ENCODE data around the gene PABPC4L.
A peak's percentile ranks its signal among the peaks of the same experiment; 100 is the strongest.
"Not testable (repeated sequence)": the region's sequence is repeated elsewhere in the genome, so short reads cannot be mapped to it uniquely, and the experiment has no call there.

The PABPC4L gene

DNA sequence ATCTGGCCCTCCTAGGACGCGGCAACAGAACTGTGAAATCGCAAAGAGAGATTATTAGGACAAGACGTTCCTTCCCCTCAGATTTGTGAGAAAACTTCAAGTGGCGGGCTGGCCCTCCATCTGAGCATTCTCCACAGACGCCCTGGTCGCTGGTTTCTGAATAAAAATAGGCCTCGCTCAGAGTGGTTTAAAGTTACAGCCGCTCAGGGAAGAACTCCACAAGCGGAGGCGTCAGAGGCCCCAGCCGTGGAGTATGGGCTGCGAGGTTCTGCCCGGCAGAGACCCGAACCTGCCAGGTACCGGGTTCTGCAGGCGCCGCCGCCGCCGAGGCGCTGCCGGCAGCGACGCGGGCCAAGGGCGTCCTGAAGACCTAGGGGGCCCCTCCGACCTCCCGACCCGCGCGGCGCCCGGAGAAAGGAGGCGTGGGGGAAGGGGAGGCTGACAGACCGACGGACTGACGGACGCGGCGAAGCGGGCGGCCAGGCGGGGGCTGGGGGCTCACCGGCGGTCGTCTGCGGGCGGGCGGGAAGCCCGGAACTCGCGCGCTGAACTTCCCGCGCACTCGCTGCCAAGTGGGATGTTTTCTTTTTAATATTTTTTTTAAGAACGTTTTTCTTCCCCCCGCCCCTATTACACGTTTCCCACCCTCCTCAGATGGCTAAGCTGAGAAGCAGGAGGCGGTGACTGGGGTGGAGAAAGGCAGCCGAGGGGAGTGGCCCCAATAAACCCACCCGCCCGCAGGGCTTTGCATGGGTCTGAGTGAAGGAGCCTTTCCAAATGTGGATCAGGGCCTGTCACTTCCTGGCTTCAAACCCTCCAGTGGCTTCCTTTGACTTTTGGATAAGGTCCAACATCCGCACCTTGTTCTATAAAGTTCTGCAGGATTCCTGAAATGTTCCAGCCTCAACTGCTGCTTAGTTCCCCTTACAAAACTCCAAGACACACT is at the start of gene PABPC4L:
TSS of gene PABPC4L (minus strand) at position 574 of the 946 bp plus-strand sequence. CDS start 770 bp downstream, outside the sequence.
- H3K36me3 ChIP-seq (ENCODE audit: insufficient read depth, low read depth, low read length), result no peaks in the 10 kb centered on the region
- H3K4me3 ChIP-seq (ENCODE audit: low read length), result peak within 1 kb of the TSS; percentile 59; the same call in 1 of the 2 replicates
- no peak within 1 kb of the TSS for H3K27ac ChIP-seq (ENCODE audit: low read length)
- H3K9ac ChIP-seq (ENCODE audit: low read depth, low read length), result peak within 1 kb of the TSS; percentile 63; the same call in 1 of the 2 replicates
- H3K4me1 ChIP-seq (ENCODE audit: insufficient read depth, low read length), result peaks cover 4% of the 10 kb centered on the region; the same call in 1 of the 2 replicates
- peaks cover 10% of the 10 kb centered on the region for H3K9me3 ChIP-seq (ENCODE audit: insufficient read depth, low read depth, low read length)
- peaks cover 11% of the 10 kb centered on the region; the same call in 1 of the 2 replicates for H3K27me3 ChIP-seq (ENCODE audit: insufficient read depth, low read length)

DNA sequence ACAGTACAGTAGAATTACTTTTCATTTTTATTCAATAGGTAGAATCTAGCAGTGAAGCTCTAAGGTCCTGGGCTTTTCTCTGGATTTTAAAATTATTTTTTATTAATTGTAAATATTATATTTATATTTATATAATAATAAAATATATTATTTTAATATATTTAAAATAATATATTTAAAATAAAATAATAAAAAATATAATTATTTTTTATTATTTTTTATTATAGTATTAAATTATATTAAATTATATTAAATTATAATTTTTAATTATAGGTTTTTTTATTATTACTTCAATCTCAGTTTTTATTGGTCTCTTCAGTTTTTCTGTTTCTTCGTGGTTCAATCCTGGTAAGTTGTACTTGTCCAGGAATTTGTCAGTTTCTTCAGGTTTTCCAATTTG is 49.7 kb upstream of the PABPC4L start:
- no peak overlapping the region for H3K27ac ChIP-seq (ENCODE audit: low read length)
- H3K36me3 ChIP-seq (ENCODE audit: insufficient read depth, low read depth, low read length), result no peaks in the 10 kb centered on the region
- no peaks in the 10 kb centered on the region for H3K9me3 ChIP-seq (ENCODE audit: insufficient read depth, low read depth, low read length)
- no peak overlapping the region for H3K9ac ChIP-seq (ENCODE audit: low read depth, low read length)
- H3K4me3 ChIP-seq (ENCODE audit: low read length), result no peak overlapping the region
- no peaks in the 10 kb centered on the region for H3K4me1 ChIP-seq (ENCODE audit: insufficient read depth, low read length)
- H3K27me3 ChIP-seq (ENCODE audit: insufficient read depth, low read length), result no peaks in the 10 kb centered on the region

DNA sequence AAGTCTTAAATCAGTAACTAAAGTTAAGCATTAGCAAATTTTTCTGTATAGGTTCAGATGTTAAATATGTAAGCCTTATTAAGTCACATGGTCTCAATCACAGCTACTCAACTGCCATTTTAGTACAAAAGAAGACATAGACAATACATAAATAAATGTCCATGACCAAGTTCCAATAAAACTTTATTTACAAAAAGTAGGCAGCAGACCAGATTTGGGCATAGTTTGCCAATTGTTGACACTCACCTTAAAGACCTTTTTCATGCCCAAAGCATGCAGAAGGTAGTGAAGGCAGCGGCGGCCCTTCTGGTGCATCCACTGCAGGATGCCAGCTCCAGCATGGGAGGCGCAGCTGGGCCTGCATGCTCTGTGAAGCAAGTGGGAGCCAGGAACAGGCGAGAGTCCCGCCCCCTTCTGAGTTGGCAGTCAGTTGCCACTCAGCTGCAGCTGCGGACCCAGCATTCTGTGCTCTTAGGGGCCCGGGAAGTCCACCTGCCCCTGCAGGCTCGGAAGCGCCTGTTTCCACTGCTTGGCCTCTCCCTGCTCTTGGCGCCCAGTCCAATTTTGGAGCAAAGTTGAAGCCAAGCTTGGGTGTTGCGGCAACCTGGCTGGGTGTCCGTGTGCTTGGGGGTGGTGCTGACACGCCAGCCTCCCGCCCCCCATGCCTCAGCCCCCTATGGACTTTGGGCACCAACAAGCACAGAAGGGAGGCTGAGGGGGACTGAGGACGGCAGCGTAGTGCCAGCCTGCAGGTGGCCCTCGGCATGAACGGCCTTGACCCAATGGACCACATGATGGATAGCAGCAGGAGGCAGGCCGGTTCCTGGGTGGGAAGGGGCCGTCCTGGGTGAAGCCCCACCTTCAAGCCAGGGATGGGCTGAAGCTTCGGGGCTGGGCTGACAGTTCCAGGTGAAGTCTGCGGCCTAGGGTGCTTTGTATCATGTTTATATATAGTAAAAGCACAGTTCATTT is 42.4 kb upstream of the PABPC4L start:
- no peak overlapping the region for H3K9ac ChIP-seq (ENCODE audit: low read depth, low read length)
- H3K36me3 ChIP-seq (ENCODE audit: insufficient read depth, low read depth, low read length), result no peaks in the 10 kb centered on the region
- H3K9me3 ChIP-seq (ENCODE audit: insufficient read depth, low read depth, low read length), result no peaks in the 10 kb centered on the region
- H3K4me3 ChIP-seq (ENCODE audit: low read length), result no peak overlapping the region
- no peaks in the 10 kb centered on the region for H3K27me3 ChIP-seq (ENCODE audit: insufficient read depth, low read length)
- H3K27ac ChIP-seq (ENCODE audit: low read length), result no peak overlapping the region
- H3K4me1 ChIP-seq (ENCODE audit: insufficient read depth, low read length), result no peaks in the 10 kb centered on the region

DNA sequence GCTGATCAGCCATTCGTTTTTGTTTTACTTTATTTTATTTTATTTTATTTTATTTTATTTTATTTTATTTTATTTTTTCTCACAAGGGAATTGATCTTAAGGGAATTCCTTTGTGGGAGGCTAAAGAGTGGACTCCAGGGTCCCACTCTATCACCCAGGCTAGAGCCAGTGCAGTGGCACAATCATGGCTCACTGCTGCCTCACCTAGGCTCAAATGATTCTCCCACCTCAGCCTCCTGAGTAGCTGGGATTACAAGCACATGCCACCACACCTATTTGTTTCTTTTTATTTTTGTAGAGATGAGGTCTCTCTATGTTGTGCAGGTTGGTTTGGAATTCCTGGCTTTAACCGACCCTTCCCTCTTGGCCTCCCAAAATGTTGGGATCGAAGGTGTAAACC is 17.5 kb upstream of the PABPC4L start:
- Histone ChIP-seq H3K4me1 (ENCODE audit: insufficient read depth, low read length) (no peaks in the 10 kb centered on the region), H3K9ac (ENCODE audit: low read depth, low read length) (no peak overlapping the region), H3K4me3 (ENCODE audit: low read length) (no peak overlapping the region), H3K36me3 (ENCODE audit: insufficient read depth, low read depth, low read length) (no peaks in the 10 kb centered on the region), H3K27ac (ENCODE audit: low read length) (no peak overlapping the region), H3K27me3 (ENCODE audit: insufficient read depth, low read length) (no peaks in the 10 kb centered on the region), H3K9me3 (ENCODE audit: insufficient read depth, low read depth, low read length) (no peaks in the 10 kb centered on the region)

- Histone ChIP-seq H3K9ac (ENCODE audit: low read depth, low read length) (no peak overlapping the region), H3K36me3 (ENCODE audit: insufficient read depth, low read depth, low read length) (no peaks in the 10 kb centered on the region), H3K4me3 (ENCODE audit: low read length) (no peak overlapping the region), H3K27ac (ENCODE audit: low read length) (no peak overlapping the region), H3K9me3 (ENCODE audit: insufficient read depth, low read depth, low read length) (no peaks in the 10 kb centered on the region), H3K27me3 (ENCODE audit: insufficient read depth, low read length) (no peaks in the 10 kb centered on the region), H3K4me1 (ENCODE audit: insufficient read depth, low read length) (no peaks in the 10 kb centered on the region)
Observed at GRCh38 chr4:134216411-134216810, 14.8 kb upstream of the PABPC4L start.

GRCh38 chr4:134215620-134216344 is 14.2 kb upstream of the PABPC4L start:
- Histone ChIP-seq H3K9ac (ENCODE audit: low read depth, low read length) (no peak overlapping the region), H3K27me3 (ENCODE audit: insufficient read depth, low read length) (no peaks in the 10 kb centered on the region)

GRCh38 chr4:134207955-134208354 is 6.4 kb upstream of the PABPC4L start:
- H3K4me1 ChIP-seq (ENCODE audit: insufficient read depth, low read length); H3K4me3 ChIP-seq (ENCODE audit: low read length); H3K36me3 ChIP-seq (ENCODE audit: insufficient read depth, low read depth, low read length); H3K27ac ChIP-seq (ENCODE audit: low read length); H3K27me3 ChIP-seq (ENCODE audit: insufficient read depth, low read length); H3K9ac ChIP-seq (ENCODE audit: low read depth, low read length): not testable (repeated sequence)
- peaks cover 25% of the 10 kb centered on the region for H3K9me3 ChIP-seq (ENCODE audit: insufficient read depth, low read depth, low read length)

More at GRCh38 chr4:134215620-134216344, 14.2 kb upstream of the PABPC4L start:
- Histone ChIP-seq H3K4me3 (ENCODE audit: low read length) (no peak overlapping the region), H3K4me1 (ENCODE audit: insufficient read depth, low read length) (no peaks in the 10 kb centered on the region), H3K9me3 (ENCODE audit: insufficient read depth, low read depth, low read length) (no peaks in the 10 kb centered on the region), H3K27ac (ENCODE audit: low read length) (no peak overlapping the region), H3K36me3 (ENCODE audit: insufficient read depth, low read depth, low read length) (no peaks in the 10 kb centered on the region)

DNA sequence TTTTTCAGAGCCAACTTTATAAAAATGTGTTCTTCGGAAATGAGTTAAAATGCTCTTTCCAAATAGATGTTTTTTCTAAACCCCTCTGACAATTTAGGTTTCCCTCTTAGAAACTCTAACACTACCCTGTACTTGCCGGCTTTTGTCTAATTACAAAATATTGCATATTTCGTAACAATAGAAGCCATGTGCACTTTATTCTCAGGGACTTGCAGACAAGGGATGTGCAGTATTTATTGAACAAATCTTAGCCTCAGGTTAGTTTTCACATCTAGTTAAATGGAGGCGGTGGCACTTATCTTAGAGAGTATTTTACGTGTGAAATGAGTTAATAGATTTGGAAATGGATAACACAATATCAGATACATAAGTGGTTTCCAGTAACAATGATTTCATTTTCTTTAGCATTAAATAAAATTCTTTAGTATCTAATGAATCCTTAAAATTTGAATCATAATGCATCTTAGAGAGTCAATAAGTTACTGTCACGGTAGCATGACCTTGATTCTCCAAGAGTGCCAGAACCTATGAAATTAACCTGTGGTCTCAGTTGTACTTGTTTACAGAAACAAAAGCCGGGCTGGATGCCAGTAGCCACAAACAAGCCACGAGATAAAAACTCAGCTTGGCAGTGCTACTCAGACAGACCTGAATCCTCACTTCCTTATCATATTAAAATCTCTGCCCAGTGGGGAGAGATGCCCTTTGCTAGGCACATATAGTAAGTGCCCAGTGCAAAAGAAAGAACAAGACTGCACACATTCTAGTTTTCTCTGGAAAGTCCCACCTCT is 772 bp upstream of the PABPC4L start:
- peak overlapping the region; percentile 59; the same call in 1 of the 2 replicates for H3K4me3 ChIP-seq (ENCODE audit: low read length)
- no peak overlapping the region; the same call in 1 of the 2 replicates for H3K9ac ChIP-seq (ENCODE audit: low read depth, low read length)
- peaks cover 4% of the 10 kb centered on the region; the same call in 1 of the 2 replicates for H3K4me1 ChIP-seq (ENCODE audit: insufficient read depth, low read length)
- 0 out of 2 replicates have a peak, but pooled peaks cover 3% of the 10 kb centered on the region for H3K36me3 ChIP-seq (ENCODE audit: insufficient read depth, low read depth, low read length)
- H3K27ac ChIP-seq (ENCODE audit: low read length), result no peak overlapping the region
- peaks cover 18% of the 10 kb centered on the region for H3K9me3 ChIP-seq (ENCODE audit: insufficient read depth, low read depth, low read length)
- H3K27me3 ChIP-seq (ENCODE audit: insufficient read depth, low read length), result peaks cover 11% of the 10 kb centered on the region; the same call in 1 of the 2 replicates

- H3K27me3 ChIP-seq (ENCODE audit: insufficient read depth, low read length), result peaks cover 11% of the 10 kb centered on the region; the same call in 1 of the 2 replicates
- no peak overlapping the region for H3K27ac ChIP-seq (ENCODE audit: low read length)
- H3K9ac ChIP-seq (ENCODE audit: low read depth, low read length), result peak overlapping the region; percentile 63; the same call in 1 of the 2 replicates
- H3K36me3 ChIP-seq (ENCODE audit: insufficient read depth, low read depth, low read length), result no peaks in the 10 kb centered on the region
- peaks cover 4% of the 10 kb centered on the region; the same call in 1 of the 2 replicates for H3K4me1 ChIP-seq (ENCODE audit: insufficient read depth, low read length)
- peak overlapping the region; percentile 59; the same call in 1 of the 2 replicates for H3K4me3 ChIP-seq (ENCODE audit: low read length)
- H3K9me3 ChIP-seq (ENCODE audit: insufficient read depth, low read depth, low read length), result peaks cover 6% of the 10 kb centered on the region; the same call in 1 of the 2 replicates
Observed at GRCh38 chr4:134200811-134201215, 776 bp downstream of the PABPC4L start.

DNA sequence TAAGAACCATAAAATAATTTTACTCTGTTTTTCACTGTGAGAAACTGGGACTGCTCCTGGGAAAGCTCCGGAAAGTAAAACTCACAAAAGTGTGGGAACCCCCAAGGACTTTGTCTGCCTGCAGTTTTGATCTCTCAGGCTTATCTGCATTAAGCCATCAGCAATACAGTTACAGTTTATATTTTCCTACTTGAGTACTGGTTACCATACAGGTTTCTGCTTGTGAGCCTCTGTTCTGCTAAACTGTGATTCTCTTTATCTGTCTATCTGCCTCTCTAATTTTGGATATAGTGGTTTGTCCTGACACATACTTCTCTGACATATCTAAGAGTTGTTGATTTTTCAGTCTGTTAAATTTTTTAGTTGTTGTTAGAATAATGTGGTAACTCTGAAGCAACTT is 11.6 kb downstream of the PABPC4L start:
- no peak overlapping the region for H3K27ac ChIP-seq (ENCODE audit: low read length)

More for the DNA sequence above, 11.6 kb downstream of the PABPC4L start:
- Histone ChIP-seq H3K9ac (ENCODE audit: low read depth, low read length) (no peak overlapping the region), H3K4me3 (ENCODE audit: low read length) (no peak overlapping the region), H3K9me3 (ENCODE audit: insufficient read depth, low read depth, low read length) (no peaks in the 10 kb centered on the region), H3K4me1 (ENCODE audit: insufficient read depth, low read length) (no peaks in the 10 kb centered on the region), H3K27me3 (ENCODE audit: insufficient read depth, low read length) (no peaks in the 10 kb centered on the region), H3K36me3 (ENCODE audit: insufficient read depth, low read depth, low read length) (no peaks in the 10 kb centered on the region)

All from iPS-20b (cell line).